MM.1S (cell line): ENCODE data around the gene CADM4.

ENCODE experiments used
- CTCF ChIP-seq: fragments of 300-600 bp; sonication (generic); IDR thresholded peaks from 2 replicates; pipeline ENCODE4 v1.5.1; 2016; ENCODE audit warnings: antibody characterized with exemption, low read length, mixed read lengths
- EZH2 ChIP-seq: fragments of 300-600 bp; sonication (generic); optimal IDR thresholded peaks from 2 replicates; pipeline ENCODE3; 2017; ENCODE audit warnings: low read depth, mild to moderate bottlenecking, antibody characterized with exemption, low read length, mixed read lengths
- EZH2phosphoT487 ChIP-seq: fragments of 300-600 bp; sonication (generic); IDR thresholded peaks from 2 replicates; pipeline ENCODE4 v1.6.1; 2018; ENCODE audit warnings: antibody characterized with exemption, low read length

- TF ChIP-seq CTCF (no peak), EZH2phosphoT487 (no peak), EZH2 (no peak)
Observed at GRCh38 chr19:43584484-43584883, 55.2 kb downstream of the CADM4 start.
